SK-N-MC (cell line): Measurements from ENCODE around the gene PLEKHO2.
A peak's percentile ranks its signal among the peaks of the same experiment; 100 is the strongest.

Source experiments
- DNase-seq: peaks from one replicate; pipeline ENCODE4 v3.0.0-alpha.2; 2011; ENCODE audit warnings: low read depth, low spot score
- H3K27ac ChIP-seq: fragments of 200-600 bp; sonication (generic); 2 replicates; pipeline ENCODE4 v1.5.1; 2016; ENCODE audit warnings: mixed run types
- H3K36me3 ChIP-seq: fragments of 200-600 bp; sonication (generic); 2 replicates; pipeline ENCODE4 v1.6.1; 2017; ENCODE audit warnings: antibody characterized with exemption, low read length, mixed read lengths; ENCODE audit not compliant: insufficient read depth
- H3K4me3 ChIP-seq: fragments of 200-600 bp; sonication (generic); 2 replicates; pipeline ENCODE4 v1.5.1; 2016
- H3K9ac ChIP-seq: fragments of 200-600 bp; sonication (generic); 2 replicates; pipeline ENCODE4 v1.8.0; 2017; ENCODE audit warnings: mixed run types, mixed read lengths; ENCODE audit not compliant: insufficient read length
- H3K9me3 ChIP-seq: fragments of 200-600 bp; sonication (generic); 2 replicates; pipeline ENCODE4 v1.6.1; 2017; ENCODE audit warnings: low read depth, mild to moderate bottlenecking, antibody characterized with exemption, low read length, moderate library complexity, mixed read lengths
- EZH2 ChIP-seq: fragments of 200-600 bp; sonication (generic); IDR thresholded peaks from one replicate; pipeline ENCODE4 v1.6.1; 2017; ENCODE audit warnings: antibody characterized with exemption
- FOXP2 ChIP-seq: optimal IDR thresholded peaks from 2 replicates; pipeline ENCODE3; 2011; ENCODE audit warnings: mild to moderate bottlenecking, moderate library complexity; ENCODE audit not compliant: insufficient read depth; ENCODE audit errors: extremely low read length, control extremely low read depth
- POLR2AphosphoS5 ChIP-seq: IDR thresholded peaks from 2 replicates; pipeline ENCODE4 v1.6.1; 2012; ENCODE audit warnings: mild to moderate bottlenecking, low read depth, low read length, borderline replicate concordance

PLEKHO2 gene

GRCh38 chr15:64906402-64906801, 64.7 kb downstream of the PLEKHO2 start:
- H3K4me3 ChIP-seq = no peak overlapping the region
- TF ChIP-seq POLR2AphosphoS5 (no peak), FOXP2 (no peak), EZH2 (no peak)
- H3K36me3 ChIP-seq = no peaks in the 10 kb centered on the region
- no peak overlapping the region for H3K9ac ChIP-seq
- no peak overlapping the region for H3K27ac ChIP-seq
- H3K9me3 ChIP-seq = no peaks in the 10 kb centered on the region
- DNase-seq = no peak

GRCh38 chr15:64907991-64908390, 66.3 kb downstream of the PLEKHO2 start:
- DNase-seq = no peak
- Histone ChIP-seq H3K4me3 (no peak overlapping the region), H3K9ac (no peak overlapping the region), H3K9me3 (no peaks in the 10 kb centered on the region), H3K36me3 (no peaks in the 10 kb centered on the region), H3K27ac (no peak overlapping the region)
- TF ChIP-seq EZH2 = no peak
- no peak for TF ChIP-seq POLR2AphosphoS5
- no peak for TF ChIP-seq FOXP2

- H3K4me3 ChIP-seq = no peak overlapping the region
- DNase-seq = no peak
Observed at GRCh38 chr15:64909546-64909945, 67.8 kb downstream of the PLEKHO2 start.

GRCh38 chr15:64911311-64912186, 69.8 kb downstream of the PLEKHO2 start, which contains the start of gene ANKDD1A:
ANKDD1A (plus strand) TSS chr15:64911902; CDS start chr15:64911931, 29 bp downstream.
- H3K36me3 ChIP-seq = no peaks in the 10 kb centered on the region
- TF ChIP-seq FOXP2 (no peak), POLR2AphosphoS5 (no peak), EZH2 (no peak)
- H3K9ac ChIP-seq = no peak within 1 kb of the TSS
- DNase-seq = no peak
- H3K27ac ChIP-seq = no peak within 1 kb of the TSS
- no peaks in the 10 kb centered on the region for H3K9me3 ChIP-seq
- peak within 1 kb of the TSS; percentile 80 for H3K4me3 ChIP-seq

More at GRCh38 chr15:64909546-64909945, 67.8 kb downstream of the PLEKHO2 start:
- no peaks in the 10 kb centered on the region for H3K9me3 ChIP-seq
- TF ChIP-seq POLR2AphosphoS5 = no peak
- no peak for TF ChIP-seq FOXP2
- TF ChIP-seq EZH2 = no peak
- H3K27ac ChIP-seq = no peak overlapping the region
- H3K9ac ChIP-seq = no peak overlapping the region
- H3K36me3 ChIP-seq = no peaks in the 10 kb centered on the region

- Histone ChIP-seq H3K4me3 (no peak overlapping the region), H3K9ac (no peak overlapping the region), H3K9me3 (no peaks in the 10 kb centered on the region), H3K27ac (no peak overlapping the region), H3K36me3 (no peaks in the 10 kb centered on the region)
- no peak for TF ChIP-seq FOXP2
- TF ChIP-seq POLR2AphosphoS5 = no peak
- no peak for TF ChIP-seq EZH2
- no peak for DNase-seq
Observed at GRCh38 chr15:64912379-64913325, 70.9 kb downstream of the PLEKHO2 start.

- Histone ChIP-seq H3K36me3 (no peaks in the 10 kb centered on the region), H3K9ac (no peak overlapping the region), H3K27ac (no peak overlapping the region), H3K4me3 (no peak overlapping the region), H3K9me3 (no peaks in the 10 kb centered on the region)
- no peak for DNase-seq
- TF ChIP-seq EZH2 (no peak), FOXP2 (no peak), POLR2AphosphoS5 (no peak)
Observed at GRCh38 chr15:64915518-64916227, 74.0 kb downstream of the PLEKHO2 start.

GRCh38 chr15:64916365-64916764, 74.7 kb downstream of the PLEKHO2 start:
- no peak for TF ChIP-seq POLR2AphosphoS5
- TF ChIP-seq EZH2 = no peak
- no peak for TF ChIP-seq FOXP2
- DNase-seq = no peak
- no peaks in the 10 kb centered on the region for H3K9me3 ChIP-seq
- no peak overlapping the region for H3K4me3 ChIP-seq
- no peak overlapping the region for H3K27ac ChIP-seq
- no peaks in the 10 kb centered on the region for H3K36me3 ChIP-seq
- H3K9ac ChIP-seq = no peak overlapping the region
